Measurements from ENCODE around the gene AOAH.

DNA sequence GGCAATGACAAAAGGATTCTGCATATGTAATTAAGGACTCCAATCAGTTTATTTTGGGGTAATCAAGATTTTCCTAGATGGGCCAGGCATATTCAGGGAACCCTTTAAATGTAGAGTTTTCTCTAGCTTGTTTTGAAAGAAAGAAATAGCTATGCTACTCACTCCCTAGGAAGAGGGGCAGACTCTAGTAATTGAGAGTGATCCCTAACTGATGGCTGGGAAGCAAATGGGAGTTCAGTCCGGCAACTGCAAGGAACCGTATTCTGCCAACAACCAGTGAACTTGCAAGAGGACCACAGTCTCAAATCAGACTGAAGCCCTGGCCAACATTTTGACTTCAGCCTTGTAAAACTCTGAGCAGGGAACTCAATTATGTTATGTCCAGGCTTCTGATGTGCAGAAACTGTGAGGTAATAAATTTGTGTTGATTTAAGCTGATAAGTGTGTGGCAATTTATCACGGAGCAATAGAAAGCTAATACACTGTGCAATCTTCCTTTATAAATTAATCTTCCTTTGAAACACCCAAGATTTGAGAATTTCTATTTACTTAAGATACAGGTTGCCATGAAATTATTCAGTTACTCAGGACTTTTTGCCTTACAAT, 14.0 kb downstream of the AOAH start:
- TF ChIP-seq CTCF (IDR thresholded peaks at IDR 0.05): no peak
- TF ChIP-seq POLR2A (IDR thresholded peaks at IDR 0.05): no peak
- no peak for TF ChIP-seq POLR2AphosphoS5 (IDR thresholded peaks at IDR 0.05; ENCODE audit: insufficient read depth in 1 of 2, low read depth in 1 of 2)
